CD4-positive, alpha-beta T cell treated with Interleukin-10 for 1 hour (primary cell): ENCODE measurements around the gene CCNA2.

Experiments used
- DNase-seq: peaks from one replicate; pipeline ENCODE4 v3.0.0-alpha.2; 2020

CCNA2 gene

DNA sequence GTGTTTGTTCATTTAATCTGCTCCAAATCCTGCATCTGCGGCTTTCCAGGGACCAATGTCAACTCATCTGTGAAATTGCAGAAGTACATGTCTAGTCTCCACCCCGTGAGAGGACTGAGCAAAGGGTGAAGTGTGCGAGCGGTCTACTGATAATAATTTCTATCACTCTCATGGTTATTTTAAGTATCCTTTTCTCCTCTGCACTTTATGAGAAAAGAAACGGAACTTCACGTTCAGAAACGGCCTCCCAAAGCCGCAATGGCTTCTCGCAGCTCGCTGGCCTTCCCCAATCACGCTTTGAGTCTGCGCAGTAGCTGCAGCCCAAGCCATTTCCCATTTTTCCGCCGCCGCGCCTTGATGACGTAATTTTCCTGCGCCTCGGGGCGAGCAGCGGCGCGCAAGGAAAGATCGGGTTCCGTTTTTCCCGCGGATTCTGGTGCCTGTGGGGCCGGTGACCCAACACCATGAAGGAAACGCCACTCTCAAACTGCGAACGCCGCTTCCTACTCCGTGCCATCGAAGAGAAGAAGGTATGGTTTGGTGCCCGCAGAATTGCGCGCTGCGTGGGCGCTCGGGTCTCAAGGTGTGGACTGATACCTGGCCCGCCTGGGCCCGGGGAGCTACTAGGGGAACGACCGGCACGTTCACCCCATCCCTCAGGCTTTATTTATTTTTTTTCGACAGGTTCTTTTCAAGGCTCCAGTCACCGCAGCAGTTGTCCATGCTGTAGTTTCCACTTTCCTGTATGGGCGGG, 22.5 kb downstream of the CCNA2 start, which contains the start of gene EXOSC9:
TSS of gene EXOSC9 (plus strand) at position 363 of the 754 bp plus-strand sequence. CDS start at position 465, 102 bp downstream.
- DNase-seq = peak; percentile 96

DNA sequence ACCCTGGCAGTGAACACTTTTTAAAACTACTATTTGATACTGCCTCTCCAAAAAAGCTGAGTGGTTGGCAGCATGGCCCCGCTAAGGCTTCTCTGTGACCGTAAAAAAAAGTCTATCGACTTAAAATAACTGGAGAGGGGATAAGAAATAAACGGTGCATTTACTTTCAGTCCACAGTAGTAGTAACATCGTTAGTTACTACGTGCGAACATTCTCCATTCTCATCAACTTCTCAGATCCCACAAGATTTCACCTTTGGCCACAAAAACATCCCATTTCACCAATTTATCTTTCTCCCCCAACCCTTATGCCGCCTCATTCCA, 23.1 kb downstream of the CCNA2 start:
- DNase-seq = no peak

DNA sequence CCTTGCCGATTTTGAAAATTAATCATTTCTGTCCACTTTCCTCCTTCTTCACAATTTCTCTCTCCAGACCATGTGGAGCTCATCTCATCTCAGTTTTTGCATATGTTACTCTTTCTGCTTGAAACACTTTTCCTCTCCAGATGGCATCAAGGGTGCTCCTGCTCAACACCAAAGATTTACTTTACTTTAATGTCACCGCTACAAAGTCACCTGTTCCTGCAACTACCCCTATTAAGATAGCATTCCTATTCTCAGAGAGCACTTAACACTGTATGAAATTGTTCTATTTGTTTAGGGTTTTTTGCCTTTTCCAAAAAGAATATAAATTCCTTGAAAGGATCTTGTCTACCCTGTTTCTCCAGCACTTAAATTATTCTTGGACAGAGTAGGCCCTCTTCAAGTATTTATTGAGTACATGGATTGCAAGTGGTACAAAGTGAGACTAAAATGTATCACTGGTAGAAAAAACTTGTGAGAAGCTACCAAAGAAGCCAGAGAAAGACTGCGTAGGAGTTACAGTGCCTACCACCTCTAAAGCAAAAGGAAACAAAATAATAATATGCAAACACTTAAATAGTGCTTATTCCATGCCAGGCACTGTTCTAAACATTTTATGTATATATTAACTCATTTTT, 23.7 kb downstream of the CCNA2 start:
- no peak for DNase-seq

DNA sequence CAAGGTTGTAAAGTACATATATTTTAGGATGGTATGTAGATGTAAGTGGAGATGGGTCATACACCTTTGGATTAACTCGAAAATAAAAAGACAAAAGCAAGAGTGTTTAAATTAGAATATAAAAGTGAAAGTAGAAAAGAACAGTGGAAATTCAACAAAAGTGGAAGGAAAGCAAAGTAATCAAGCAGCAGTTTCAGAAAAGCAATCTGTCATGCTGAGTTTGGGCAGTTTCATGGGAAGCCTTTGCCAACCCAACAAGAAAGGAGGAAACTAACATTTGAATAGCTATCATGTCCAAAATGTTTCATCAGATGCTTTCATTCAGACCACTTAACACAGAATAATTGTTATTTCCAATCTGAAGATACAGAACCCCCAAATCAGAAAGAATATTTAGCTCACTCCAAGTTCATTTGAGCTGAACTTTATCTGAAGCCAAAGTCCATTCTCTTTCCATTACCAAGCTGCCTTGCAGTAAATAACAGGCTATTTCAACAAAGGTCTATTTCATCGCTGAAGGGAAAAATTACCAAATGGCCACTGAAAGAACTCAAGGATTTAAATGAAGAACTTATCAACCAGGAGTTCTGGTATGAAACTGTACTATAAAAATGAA, 24.4 kb downstream of the CCNA2 start:
- DNase-seq = no peak

DNA sequence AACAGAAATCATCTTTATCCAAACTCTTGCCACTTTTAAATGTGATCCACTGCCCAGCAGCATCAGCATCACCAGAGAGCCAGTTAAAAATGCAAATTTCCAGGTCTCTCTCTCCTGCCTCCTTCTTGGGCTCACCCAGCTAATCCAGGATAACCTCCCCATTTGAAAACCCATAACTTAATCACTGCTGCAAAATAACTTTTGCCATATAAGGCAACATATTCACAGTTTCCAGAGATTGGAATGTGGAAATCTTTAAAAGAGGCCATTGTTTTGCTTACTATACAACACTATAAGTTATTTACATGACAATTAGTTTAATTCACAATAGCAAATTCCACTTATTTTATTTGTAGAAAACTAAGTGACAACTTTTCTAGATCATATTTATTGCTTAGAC, 27.4 kb downstream of the CCNA2 start:
- DNase-seq = no peak

DNA sequence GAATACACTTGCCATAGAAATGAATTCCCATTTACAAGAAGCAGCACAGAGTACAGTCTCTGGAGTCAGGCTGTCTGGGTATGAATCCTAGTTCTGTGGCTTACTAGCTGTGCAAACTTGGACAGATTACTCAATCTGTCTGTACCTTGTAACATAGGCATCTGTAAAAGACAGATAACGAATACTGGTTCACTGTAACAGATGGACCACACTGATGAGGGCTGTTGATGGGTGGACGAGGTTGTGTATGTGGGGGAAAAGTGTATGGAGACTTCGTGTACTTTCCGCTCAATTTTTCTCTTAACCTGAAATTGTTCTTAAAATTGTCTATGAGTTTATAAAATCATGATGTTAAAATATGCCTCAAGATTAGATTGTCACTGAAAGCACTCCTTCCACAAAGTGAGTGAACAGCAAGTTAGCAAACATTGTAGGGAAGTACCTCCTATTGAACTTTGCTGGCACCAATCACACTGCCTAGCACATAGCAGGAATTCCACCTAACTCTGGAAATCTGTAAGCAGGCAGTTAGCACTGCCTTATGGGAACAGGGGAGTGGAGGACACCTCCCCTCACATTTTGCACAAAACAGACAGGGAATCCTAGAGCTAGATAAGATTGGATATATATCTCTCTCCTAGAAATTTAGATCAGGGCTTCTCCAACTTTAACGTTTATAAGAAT, 29.0 kb downstream of the CCNA2 start:
- DNase-seq = no peak

DNA sequence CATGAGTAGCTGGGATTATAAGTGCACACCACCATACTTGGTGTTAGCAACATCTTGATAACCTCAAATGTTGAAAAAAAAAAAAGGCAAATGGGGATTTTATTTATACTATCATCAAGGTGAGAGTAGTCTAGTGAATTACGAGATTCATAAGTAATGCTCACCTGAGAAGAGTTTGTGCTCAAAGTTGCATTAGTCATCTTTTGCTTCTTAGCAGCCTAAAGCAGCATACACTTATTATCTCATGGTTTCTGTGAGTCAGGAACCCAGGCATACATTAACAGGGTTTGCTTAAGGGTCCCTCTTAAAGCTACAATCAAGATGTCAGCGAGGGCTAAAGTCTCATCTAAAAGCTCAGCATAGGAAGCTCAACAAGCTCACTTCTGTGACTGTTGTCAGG, 30.7 kb downstream of the CCNA2 start:
- DNase-seq = no peak

DNA sequence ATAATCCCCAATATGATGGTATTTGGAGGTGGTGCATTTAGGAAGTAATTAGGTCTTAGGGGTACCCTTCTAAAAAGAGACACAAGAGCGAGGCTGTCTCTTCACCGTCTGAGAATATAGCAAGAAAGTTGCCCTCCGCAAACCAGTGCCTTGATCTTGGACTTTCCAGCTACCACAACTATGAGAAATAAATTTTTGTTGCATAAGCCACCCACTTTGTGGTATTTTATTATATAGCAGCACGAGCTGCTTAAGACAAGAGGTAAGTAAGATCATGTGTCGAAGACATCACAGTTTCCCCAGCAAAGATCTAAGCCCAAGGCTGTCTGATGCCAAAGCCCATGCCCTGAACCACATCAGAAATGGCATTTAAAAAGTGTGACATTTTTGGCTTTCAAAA, 32.2 kb downstream of the CCNA2 start:
- DNase-seq = no peak

DNA sequence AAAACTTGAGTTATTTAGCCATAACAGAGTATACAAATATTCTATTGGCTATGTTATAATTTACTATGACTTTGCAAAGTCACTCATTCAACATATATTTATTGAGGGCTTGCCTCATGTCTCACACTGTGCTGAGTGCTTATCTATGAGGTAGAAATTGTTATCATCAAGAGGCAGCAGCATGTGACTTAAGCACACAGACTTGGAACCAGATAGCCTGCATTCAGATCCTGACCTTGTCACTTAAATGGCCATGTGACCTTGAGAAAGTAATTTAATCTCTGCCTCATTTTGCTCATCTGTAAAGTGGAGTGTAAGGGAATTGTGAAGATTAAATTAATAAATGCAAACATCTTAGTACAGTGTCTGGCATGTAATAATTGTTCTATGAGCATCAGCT, 32.7 kb downstream of the CCNA2 start:
- no peak for DNase-seq

DNA sequence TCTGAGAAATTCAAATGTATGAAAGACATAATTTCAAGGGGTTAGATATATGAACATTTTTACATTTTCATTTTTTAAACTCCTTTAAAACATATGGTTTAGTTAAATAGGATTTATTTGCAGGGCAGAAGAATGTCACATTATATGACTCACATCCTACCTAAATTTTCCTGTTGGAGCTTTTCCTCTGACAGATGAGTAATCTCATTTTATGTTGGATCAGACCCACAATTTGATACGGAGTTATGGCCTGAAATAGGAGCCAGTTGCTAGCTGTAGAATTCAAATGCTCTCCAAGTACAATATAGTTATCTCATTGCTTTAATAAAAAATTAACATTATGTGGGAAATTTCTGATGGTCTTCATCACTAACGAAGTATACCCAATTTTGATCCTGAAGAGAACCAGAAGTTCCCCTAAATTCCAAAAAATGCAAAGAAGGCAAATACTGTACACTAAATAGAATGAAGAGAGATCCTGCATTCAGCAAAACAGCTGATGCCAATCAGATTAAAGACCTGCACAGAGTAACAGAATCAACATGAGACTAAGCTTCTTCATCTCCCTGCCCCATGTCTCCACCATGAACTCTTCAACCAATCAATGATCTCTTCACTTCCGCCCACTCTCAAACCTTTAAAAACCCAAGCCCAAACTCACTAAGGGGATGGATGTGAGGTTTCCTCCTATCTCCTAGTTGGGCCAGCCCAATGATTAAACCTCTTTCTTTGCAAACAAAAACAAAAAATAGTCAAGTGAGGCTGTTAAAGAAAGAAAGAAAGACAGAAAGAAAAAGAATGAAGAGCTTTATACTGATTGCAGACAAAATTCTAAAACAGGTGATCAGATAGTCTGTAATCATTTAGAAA, 33.5 kb downstream of the CCNA2 start:
- DNase-seq = no peak

DNA sequence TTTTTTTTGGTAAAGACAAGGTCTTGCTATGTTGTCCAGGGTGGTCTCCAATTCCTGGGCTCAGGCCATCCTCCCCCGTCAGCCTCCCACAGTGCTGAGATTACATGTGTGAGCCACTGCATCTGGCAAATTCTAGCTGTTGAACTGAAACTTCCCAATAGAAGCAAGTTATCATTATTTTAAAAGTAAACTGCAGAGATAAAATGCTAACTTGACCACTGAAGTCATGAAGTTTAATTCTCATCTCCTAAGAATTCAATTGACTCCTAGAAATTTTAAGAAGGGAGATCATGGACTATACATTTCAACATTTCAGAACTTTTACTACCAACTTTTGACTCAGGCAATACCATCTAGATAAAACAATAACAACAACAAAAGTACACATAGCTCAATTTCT, 34.2 kb downstream of the CCNA2 start:
- DNase-seq = no peak

DNA sequence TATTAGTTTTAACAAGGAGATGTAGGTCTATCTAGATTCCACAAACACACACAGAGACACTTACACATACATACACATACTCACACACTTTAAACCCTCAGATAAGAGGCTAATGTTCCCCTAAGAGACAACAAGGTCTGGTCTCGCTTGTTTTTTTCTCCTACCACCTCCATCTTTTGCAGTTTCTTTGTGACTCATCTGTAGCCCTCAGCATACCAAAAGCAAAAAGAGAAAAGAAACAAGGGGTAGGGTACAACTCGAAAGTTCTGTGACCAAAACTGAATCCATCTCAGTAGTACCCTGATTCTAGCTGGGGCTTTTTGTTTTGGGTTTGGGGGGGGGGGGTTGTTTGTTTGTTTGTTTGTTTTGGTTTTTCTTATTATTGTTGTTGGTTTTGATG, 34.8 kb downstream of the CCNA2 start:
- no peak for DNase-seq

DNA sequence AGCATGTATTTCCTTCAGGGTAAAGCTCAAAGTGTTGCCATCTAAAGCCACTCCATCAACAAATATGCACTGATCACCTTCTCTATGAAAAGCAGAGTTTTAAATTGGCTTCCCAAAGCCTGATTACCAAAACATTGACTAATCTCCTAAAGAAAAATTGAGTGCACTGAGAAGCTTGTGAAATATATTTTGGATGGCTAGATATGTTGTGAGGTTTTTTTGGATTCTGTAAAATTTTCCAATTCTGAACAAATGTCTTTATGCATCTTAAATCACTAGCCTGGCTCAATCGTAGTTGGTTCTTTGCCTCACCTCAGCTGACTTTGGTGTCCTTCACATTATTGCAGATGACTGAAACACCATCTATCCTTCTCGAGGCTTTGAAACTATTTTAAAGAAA, 37.5 kb downstream of the CCNA2 start:
- DNase-seq = no peak

DNA sequence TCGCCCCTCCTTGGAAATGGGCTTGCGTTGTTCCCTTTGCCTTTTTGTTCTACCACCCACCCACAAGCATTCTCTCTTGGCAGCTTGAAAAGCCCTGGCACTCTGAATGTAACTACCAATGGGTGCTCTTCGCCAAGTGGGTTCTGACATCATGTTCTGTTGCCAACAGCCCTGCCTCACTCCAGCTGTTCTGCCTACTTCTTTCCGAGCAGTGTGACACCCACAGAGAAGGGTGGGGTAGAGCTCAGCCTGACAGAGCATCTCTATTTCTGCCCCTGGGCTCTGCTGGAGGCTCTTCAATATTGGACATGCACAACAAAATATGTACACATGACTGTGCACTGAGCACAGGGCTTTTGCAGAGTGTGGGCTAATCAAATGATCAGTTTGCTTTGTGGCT, 38.2 kb downstream of the CCNA2 start:
- no peak for DNase-seq

DNA sequence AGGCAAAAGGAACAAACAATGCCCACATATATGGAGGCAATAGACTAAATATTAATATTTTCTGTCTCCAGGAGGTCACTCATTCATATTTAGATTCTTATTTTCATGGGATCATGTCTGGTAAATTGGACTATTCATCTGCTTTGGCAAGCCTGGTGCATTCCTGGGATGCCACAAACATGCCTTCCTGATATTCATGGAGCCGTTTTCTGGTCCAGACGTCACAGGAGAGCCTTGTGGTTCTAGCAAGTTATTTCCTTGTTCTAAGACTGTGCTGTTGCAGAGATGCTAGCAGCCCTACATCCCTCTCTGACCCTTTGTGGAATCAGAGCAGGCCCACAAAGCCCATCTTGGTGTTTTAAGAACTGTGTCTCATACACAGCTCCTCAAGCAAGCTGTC, 38.7 kb downstream of the CCNA2 start:
- DNase-seq = no peak

DNA sequence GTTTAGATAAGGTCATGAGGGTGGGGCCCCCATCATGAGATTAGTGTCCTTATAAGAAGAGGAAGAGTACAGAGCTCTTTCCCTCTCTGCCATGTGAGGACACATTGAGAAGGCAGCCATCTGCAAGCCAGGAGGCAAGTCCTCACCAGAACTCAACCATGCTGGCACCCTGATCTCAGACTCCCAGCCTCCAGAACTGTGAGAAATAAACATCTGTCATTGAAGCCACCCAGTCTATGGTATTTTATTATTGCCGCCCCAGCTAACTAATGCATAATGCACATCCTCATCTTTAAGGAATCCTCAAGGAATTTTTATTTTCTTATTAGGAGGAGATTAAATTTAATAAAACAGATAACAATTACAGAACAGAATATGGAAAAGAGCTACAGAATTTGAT, 39.3 kb downstream of the CCNA2 start:
- no peak for DNase-seq

DNA sequence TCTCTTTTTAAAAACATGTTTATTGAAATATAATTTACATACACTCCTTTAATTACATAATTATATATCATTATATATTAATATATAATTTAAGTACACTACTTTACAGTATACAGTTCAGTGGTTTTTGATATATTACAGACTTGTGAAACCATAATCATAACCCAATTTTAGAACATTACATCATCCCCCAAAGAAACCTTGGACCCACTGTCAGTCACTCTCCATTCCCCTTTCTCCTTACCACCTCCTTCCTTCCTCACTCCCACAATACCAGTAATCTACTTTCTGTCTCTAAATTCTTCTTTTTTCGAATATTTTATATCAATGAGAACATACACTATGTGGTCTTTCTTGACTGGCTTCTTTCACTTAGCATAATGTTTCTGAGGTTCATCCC, 40.5 kb downstream of the CCNA2 start:
- no peak for DNase-seq

DNA sequence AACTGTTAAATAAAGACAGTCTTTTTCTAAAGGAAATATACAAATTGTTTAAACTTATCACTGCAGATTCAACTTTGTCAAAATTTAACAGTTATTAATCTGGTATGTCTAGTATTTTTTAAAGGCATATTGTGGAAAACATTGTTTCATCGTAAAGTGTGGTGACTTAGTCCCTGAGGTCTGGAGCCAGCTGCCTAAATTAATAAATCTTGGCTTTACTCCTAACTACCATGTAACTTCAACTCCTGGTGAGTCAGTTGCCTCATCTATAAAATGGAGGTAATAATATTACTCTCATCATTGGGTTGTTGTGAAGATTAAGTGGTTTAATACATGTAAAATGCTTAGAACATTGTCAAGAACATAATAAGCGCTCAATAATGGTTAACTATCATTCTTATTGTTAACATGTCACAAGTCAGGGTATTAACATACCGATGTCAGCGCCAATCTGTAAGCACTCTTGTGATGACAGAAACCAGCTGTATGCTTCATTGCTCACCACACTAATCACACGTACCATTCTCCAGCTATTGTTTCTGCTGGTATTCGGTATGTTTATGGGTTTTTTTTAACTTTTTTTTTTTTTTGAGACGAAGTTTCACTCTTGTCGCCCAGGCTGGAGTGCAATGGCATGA, 44.6 kb downstream of the CCNA2 start:
- DNase-seq = no peak

DNA sequence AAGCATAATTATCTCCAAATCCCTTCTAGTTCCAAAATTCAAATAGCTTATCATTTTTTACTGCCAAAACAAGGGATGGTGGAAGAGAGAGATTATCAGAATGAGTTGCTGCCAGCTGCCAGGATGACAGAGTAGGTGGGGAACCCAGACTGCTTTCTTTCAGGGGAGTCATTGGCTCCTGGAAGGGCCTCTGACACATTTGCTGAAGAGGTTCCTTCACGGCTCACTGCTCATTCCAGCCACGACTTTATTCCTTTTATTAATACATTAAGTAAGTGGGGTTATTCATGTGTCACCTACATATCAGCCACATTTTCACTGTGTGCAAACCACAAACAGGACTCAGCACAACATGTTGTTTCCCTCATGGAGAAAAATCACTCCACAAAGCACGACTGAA, 46.1 kb downstream of the CCNA2 start:
- DNase-seq = no peak

DNA sequence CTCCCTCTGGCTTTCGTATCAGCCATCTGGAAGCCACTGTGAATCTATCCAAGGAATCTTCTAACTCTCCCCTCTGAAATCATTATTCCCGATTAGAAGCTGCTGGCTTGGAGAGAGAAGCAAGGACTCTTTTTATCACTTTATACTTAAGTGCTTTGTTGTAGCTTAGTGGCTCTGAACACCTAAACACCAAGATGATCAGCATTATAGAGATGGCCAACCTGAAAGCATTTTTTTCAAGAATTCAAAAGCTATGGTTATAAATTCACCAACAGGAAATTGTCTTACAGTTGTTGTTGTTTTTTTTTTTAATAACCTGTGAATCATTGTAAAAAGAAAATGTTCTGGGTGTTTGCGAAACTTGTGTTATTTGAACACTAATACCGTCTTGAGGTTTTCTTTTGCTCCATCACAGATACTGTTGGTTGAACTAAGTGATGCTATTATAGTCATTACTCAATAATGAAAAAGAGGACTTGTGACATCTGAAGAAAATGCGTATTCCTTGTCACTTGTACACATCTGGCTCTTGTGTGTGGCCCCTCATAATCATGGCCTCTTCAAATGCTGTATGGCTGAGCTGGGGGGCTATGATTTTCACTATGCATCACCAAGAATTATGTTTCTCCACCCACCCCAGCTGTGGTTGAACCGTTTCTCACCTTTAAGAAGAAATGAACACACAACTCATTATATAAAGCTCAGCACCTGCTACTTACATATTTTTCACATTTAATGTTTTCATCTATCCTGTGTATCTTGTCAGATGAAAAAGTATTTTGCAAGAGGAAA, 46.9 kb downstream of the CCNA2 start:
- DNase-seq = no peak

DNA sequence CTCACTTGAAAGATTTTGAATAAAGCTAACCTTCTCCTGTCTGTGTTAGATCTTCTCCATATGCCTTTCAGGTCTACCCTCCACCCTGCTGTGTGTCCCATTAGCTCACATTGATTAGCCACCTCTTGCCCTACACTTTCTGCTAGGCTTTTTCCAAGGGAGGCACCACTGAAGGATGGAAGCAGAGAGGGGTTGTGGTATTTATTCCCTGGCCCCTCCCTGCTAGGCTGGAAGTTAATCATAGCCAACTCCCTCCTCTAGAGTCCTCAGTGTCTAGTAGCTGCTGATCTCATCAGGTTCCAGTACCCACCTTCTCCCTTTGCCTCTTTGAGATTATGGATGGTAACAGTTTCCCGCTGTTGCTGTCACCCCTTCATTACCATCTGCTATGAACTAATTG, 49.8 kb downstream of the CCNA2 start:
- no peak for DNase-seq

DNA sequence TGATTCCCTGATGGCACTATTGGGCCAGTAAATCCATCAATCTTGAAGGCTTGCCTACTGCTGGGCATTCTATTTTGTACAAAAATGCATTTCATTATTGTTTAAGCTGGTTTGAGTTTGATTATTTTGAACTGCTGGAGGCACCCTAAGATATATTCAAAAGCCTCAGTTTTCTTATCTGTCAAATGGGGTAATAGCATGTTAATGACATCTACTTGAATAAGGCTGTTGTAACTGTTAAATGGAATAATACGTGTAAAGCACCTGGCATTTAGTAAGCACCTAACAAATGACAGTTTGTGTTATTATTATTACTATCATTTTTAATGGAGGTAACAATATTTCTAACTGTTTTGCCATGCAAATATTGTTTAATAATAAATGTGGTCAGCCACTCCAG, 51.8 kb downstream of the CCNA2 start:
- DNase-seq = no peak
